ENCODE data around the gene AK8. TPM values are rescaled to one million over a fixed set of nuclear protein-coding genes. Genes with fewer than 3 reads are reported as not detected.
A peak's percentile ranks its signal among the peaks of the same experiment; 100 is the strongest.

Gene AK8, protein sequence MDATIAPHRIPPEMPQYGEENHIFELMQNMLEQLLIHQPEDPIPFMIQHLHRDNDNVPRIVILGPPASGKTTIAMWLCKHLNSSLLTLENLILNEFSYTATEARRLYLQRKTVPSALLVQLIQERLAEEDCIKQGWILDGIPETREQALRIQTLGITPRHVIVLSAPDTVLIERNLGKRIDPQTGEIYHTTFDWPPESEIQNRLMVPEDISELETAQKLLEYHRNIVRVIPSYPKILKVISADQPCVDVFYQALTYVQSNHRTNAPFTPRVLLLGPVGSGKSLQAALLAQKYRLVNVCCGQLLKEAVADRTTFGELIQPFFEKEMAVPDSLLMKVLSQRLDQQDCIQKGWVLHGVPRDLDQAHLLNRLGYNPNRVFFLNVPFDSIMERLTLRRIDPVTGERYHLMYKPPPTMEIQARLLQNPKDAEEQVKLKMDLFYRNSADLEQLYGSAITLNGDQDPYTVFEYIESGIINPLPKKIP
- 0.34 TPM in 1 of 2 replicates, not detected in the other for total RNA-seq (2014; rRNA removed; shearing (Covaris generic))

DNA sequence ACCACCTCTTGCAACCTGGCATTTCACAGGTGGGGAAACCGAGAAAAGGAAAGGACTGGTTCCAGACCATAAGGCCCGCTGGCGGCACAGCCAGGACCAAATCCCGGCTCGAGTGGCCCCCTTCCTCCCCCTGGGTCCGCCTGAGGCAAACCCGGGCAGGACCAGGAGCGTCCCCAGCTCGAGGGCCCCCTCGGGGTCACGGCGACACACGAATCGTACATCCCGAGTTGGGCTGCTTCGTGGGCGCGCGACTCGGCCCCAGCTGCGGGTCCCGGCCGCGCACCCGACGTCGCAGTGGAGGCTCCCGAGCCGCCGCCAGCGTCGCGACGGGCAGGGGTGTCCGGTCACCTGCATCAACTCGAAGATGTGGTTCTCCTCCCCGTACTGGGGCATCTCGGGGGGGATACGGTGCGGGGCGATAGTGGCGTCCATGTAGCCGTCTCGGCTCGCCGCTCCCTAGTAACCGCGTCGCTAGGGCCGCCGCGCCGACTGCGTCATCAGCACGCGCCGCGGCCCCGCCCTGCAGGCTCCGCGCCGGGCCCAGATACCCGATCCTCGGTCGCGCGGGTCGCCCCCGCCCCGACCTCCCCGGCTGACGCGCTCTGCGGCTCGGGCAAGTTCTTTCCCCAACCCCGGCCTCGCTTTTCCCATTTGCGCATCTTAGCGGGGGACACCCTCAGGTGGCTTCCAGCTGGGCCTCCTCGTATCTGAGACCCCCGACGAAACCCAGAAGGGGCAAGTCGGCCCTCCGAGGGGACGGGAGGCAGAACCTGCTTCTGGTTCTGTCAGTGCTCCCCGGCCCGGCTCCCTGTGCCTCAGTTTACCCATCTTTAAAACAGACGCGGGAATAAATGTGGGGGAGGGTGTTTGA lies at the start of gene AK8:
Gene AK8 (minus strand): TSS at position 461 of the 871 bp plus-strand sequence. CDS start 29 bp downstream, at position 432.
- DNase-seq (ENCODE audit: low read depth): peak; percentile 66

DNA sequence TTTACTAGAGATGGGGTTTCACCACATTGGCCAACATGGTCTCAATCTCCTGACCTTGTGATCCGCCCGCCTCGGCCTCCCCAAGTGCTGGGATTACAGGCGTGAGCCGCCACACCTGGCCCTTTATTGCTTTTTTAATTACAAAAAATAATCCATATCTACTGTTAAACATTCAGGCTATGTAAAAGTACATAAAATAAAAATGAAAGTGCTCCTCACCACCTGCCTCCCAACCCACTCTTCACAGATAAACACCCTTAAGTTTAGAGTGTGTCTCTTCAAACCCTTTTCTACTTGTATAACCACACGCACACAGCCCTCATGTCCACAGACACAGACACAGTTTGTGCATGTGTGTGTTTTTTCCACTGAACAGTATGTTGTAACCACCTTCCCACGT lies 49.6 kb upstream of the AK8 start:
- DNase-seq (ENCODE audit: low read depth): no peak

DNA sequence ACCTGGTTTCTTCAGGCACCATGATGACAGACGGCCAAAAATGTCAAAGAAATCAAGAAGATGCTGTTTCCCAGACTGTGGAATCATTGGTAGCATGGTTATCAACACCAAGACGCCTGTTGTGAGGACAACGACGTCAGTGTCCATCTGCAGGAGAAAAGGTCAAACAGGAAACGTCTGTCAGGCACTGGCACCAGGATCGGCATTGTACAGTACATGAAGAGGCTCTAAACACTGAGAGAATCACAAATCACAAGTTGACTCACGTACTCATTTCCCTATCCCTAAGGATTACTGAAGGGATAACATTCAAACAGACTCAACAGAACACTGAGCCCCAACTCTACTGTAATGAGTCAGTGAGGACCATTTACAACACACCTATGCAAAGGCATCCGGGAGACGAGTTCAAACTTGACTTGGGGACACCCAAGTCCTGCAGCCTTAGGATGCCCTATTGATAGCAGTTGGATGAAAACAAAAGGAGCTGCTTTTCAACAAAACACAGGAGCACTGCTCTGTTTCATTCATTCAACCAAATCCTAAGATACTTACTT lies 45.3 kb upstream of the AK8 start:
- no peak for DNase-seq (ENCODE audit: low read depth)

DNA sequence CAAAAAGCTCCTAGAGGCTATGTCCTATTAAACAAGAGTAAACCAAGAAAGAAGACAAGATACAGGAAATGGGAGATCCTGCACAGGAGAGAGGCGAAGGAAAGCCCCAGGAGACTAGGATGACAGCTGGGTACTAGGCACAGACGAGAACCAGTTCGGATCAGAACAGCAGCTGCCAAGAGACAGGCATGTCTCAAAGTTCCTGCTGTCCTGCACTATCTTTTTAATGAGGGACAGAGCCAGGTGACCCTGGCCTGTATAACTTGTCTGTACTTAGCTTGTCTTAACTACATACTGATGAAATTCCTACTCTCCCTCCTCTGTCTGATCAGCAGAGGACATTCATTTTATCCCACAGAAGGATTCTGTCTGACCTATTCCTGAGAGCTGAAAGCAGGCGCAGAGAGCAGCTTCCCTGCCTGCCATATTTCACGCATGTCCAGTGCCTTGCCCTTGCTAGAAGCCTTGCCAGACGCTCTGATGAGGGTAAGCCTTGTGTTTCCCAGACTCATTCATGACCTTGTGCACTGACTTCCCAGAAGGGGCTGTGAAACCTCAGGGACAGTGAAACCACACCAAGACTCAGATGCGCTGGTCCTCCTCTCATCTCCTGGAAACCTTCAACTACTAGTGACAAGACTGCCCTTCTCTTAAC lies 41.7 kb upstream of the AK8 start:
- no peak for DNase-seq (ENCODE audit: low read depth)

DNA sequence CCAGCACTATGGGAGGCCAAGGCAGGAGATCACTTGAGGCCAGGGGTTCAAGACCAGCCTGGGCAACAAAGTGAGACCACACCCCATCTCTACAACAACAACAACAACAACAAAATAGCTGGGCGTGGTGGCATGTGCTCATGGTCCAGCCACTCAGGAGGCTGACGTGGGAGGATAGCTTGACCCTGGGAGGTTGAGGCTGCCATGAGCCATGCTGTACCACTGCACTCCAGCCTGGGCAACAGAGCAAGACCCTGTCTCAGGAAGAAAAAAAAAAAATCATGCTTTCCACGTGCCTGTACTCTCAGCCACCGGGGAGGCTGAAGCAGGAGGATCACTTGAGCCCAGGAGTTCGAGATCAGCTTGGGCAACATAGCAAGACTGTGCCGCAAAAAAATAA lies 36.8 kb upstream of the AK8 start:
- DNase-seq (ENCODE audit: low read depth): no peak

DNA sequence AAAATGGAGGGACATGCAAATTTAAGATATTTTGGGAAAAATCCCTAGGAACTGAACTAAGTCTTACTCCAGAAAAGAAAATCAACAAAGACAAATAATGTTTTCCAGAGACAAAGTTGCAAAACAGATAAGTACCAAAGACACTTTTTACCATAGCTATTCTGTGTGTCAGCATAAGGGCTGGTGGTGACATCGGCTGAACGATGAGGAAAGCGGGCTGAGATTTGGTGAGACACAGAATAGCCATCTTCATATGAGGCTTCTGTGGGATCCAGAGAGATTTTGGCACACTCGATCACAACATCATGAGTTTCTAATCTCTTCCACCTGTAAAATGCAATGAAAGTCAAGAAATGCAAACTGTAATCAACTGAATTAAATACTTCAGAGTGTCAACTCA lies 34.0 kb upstream of the AK8 start:
- no peak for DNase-seq (ENCODE audit: low read depth)

DNA sequence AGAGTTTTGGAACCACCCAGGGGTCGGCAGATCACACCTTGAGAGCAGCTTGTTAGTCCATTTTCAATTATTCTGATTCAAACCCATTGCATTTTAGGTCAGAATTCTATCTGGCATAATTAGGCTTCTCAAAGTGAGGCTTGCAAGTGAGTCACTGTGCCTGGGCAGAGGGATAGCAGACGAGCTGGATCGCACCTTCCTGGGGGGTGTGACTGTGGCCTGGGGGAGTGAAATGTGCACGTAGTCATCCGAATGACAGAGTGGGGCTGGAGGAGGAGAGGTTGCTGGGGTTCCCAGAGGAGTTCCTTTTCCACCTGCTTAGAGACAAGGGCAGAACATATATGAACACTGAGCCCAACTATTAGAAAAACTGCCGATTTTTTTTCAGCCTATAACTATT lies 32.3 kb upstream of the AK8 start:
- DNase-seq (ENCODE audit: low read depth): no peak

DNA sequence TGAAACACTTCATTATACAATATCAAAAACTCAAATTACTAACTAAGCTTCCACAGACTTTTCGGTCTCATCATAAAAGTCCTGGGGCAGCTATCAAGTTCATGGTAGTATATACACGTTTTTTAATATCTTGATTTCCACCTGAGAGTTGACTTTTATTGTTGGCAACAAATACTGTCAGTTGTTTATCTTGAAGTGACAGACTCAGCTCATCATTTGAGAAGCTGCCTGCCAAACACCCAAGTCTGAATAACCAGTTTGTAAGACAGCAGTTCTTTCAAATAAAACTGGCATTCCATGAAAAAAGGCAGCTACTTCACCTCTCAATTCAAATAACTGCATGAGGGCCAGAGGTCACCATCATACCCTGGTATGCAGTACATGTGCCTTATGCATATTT lies 31.2 kb upstream of the AK8 start:
- DNase-seq (ENCODE audit: low read depth): no peak

DNA sequence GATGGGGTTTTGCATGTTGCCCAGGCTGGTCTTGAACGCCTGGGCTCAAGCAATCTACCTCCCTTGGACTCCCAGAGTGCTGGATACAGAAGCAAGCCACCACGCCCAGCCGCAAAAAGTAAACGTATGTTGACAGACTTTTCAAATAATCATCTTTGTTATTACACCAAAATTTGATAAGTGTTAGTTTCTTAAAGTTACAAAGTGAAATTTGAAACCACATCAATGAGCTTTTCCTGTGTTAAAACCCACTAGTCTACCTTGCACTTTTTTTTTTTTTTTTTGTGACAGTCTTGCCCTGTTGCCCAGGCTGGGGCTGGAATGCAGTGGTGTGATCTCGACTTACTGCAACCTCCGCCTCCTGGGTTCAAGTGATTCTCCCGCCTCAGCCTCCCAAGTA lies 30.6 kb upstream of the AK8 start:
- no peak for DNase-seq (ENCODE audit: low read depth)

DNA sequence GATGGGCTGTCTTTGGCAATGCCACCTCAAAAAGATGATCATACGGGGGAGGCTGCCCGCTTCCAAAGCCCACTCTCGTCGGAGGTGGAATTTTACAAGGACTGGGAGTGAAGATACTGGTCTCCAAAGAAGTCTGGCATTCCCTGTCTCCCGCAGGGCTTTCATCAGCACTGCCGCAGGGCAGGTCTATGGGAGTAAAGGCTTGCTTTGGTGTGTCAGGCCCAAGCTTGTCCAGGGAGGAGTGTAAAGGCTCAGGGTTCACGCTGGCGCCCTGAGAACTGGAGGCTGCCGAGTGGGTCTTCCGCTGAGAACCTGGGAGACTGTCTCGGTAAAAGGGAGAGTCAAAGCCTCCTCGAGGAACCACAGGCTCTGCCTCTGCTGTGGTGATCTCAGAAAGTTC lies 27.6 kb upstream of the AK8 start:
- DNase-seq (ENCODE audit: low read depth): no peak

DNA sequence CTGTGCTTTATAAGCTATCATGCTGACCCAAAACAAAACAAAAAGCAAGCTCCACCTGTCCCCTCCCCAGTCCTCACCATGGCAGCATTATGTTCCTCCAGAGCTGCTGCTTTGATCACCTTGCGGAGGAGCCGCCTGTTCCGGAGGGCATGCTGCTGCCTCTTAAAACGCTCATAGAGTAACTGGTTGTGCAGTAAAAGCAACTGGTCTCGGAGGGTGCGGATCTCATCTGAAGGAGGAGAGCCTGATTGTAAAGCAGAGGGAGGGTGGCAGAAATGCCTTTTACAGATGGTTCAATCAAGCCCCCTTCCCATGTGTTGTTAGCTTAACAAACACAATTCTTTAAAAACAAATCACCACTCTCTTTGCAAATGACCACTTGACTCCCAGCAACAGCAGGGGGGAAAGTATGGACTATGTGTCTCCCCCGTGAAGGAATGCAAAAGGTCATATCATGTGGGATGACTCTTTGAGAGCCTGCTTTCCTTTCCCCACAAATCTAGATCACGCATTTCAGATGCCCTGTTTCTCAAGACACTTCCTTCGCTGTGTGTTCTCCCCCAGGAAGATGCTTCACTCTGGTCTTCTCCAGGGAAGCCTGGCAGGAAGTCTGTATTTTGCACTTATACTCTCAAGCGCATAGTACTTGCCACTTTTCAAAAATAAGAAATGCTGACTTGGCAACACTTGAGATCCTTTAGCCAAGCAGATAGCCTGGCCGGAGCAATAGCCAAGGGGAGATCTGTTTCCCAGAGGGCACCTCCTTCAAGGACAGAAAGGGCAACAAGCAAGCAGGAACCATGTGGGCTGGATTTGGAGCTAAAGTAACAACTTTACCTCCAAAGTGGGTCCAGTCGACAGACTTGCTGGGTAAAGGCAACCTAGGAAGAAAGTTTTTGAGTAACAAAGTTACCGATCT lies 25.7 kb upstream of the AK8 start:
- DNase-seq (ENCODE audit: low read depth): no peak

DNA sequence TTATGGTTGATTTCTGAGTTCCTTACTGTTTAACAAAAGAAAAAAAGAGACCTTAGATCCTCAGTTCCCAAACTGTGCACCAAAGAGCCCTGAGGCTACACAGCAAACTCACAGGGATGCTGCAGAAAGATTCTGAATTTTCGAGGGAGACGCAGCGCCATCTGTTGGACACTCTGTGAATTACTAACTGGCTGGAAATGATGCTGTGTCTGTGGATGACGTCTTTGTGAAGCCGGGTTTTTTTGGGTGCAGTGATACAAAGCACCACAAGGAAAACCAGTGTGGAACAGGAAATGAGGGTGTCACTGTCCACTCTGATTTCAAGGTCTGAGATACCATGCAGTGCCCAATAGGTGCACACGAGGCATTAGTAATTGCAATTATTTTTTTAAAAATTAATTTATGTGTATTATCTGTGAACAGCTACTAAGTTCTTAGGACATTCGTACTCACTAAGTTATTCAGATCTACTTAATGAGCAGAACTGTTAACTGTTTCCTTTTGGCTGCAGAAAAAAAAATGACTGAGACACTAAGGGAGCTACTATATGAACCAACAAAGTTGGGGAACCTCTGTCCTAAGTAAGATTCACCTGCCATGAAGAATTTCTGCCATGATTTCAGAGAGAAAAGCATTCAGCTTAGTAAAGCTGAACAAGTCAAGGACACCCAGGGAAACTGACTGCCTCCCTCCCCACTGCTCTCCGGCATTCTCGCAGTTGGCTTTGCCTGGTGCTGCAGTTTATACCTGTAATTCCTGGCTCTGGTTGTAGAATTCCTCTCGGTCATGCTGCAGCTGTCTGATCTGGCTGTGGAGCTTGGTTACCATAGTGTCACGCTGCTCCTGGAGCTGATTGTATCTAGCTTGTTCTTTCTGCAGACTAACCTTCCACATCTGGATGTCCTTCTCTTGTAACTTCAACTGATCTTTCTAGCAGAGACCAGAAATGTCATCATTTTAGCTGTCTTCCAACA lies 24.1 kb upstream of the AK8 start:
- peak; percentile 77 for DNase-seq (ENCODE audit: low read depth)

DNA sequence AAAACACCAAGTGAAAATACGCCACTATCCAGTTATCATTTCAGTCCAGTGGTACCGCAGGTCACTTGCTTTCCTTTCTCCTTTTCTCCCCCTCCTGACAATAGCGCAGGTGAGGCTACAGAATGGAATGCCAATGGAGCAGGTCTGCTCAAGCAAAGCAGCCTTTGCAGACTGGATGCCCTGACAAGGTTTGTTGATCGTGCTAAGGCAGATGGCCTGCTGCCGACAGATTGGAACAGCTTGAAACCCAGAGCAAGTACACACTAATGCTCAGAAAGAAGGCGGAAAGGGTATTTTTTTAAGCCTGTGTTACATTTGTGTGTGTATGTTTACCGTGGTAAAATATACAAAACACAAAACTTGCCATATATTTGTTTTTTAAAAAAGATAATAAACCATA lies 20.0 kb upstream of the AK8 start:
- no peak for DNase-seq (ENCODE audit: low read depth)

DNA sequence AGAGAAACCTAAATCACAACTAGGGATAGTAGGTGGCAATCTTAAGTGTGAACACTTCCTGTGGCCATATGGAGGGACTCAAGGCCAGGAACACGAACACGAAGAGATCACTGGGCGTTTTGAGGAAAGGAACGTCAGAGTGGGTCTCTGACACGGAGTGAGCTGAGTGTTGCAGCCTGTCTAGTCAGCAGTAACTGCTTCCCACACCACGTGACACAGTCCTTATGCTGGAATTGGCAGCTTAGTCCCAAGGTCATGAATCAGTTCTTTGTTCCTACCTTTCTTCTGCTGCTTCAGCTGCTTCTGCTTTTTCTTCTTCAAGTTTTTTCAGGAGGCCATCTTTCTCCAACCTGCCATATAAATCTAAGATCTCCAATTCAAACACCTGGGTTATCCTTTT lies 18.8 kb upstream of the AK8 start:
- DNase-seq (ENCODE audit: low read depth): no peak

DNA sequence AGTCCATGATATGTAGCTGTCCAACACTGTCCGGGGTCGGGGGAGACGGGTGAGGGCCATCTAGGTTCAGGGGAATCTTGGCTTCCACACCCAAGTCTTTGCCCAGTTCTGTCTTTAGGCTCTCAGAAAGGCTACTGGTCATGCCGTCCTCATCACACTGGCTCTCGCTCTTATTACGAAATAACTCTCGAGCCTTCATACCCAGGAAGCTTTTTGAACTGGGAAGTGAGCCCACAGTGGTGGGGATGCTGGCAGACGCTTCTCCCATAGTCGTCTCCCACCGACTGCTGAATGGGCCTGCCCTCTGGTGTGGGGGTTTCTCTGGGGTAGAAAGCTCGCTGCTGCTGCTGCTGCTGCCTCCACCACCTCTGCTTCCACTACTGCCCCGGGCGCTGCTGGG lies 18.2 kb upstream of the AK8 start:
- no peak for DNase-seq (ENCODE audit: low read depth)

DNA sequence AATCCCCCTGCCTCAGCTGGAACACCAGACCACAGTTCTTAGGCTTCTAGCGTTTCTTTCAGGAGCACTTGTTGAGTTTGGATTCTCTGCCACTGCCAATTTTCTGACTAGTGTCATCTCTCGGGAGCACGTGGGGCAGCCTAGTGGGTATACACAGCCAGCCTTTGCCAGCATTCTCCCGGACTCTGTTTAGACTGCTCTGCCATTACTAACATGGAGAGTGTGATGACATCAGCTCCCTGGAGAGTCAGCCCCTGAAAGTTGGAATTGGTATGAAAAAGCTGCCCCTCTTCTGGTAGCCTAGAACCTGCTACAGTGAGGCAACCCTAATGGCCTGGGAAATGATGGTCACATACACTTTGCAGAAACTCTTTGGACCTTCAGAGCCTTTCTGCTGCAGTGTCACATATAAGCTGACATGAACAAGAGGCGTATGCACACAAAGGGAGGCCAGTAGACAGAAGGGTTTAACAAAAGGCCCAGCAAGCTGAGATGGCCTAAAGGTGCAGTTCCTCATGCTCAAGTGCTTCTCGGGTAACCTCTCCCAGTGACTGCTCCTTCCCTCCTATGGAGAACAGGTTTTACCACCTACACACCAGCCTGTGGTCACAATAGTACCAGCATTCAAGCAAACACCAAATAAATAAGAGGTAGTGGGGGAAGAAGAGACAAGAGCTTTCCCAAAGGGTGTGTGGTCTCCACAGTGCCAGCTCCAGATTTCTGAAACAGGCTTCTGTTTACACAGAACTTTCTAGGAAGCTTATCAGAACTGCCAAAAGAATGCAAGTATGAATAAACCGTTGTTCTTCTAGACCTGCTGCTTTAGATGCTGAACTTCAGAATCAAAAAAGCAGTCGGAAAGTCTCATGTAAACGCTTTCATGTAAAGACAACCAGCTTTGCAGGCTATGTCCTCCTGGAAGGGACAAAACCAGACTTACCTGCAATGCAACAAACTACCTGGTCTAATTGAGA lies 17.1 kb upstream of the AK8 start:
- DNase-seq (ENCODE audit: low read depth): no peak

DNA sequence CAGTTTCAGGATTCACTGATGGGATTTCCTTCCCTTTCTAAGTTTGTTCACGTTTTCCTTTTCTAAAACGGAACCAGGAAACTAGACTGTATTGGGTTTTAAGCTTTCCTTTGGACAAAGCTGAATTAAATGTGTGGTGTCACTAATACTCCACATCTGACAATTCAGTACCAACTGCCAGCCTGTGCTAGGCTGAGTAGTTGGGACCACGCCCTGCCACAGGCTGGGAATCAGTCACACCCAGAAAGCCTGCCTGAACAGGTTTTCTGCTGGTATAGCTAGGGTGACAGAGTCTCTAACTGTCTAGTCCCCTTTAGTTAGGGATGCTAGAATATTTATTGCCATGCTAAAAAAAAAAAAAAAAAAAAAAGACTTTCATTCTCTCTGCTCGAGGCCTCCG lies 16.3 kb upstream of the AK8 start:
- DNase-seq (ENCODE audit: low read depth): no peak

DNA sequence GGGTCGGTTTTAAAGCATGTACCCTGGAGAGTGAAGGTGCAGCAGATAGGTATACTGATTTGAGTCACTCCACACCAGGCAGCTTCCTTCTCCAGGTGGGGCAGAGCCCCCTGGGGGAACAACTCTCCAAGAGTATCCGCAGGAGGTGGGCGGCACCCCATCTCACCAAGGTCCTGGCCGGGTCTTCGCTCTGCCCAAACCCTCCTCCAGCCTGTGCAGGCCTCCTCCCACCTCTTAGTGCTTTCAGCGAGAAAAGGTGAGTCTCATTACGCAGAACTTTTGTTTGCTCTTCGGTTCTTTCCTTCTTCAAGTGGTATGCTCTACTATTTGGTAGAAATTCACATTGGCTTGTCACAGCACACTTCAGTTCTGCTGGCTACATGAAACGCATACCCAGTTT lies 14.3 kb upstream of the AK8 start:
- DNase-seq (ENCODE audit: low read depth): no peak

DNA sequence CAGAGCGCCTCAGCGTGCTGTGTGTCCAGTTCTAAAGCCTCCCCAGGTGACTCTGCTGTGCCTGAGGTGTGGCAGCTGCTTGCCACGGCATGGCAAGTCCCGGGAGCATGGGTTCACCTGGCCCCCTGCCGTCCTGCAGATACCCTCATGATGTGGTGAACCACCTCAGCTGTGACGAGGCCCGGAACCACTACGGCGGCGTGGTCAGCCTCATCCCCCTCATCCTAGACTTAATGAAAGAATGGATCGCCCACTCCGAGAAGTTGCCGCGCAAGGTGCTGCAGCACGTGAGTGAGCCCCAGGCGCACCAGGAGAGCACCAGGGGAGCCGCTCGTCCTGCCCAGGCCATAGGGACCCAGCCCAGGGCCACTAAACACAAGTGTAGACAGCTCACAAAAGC lies 10.1 kb upstream of the AK8 start:
- DNase-seq (ENCODE audit: low read depth): no peak

All from M059J (cell line).